Measurements from ENCODE around the gene FTSJ3.

- TF ChIP-seq CTCF (conservative IDR thresholded peaks at IDR 0.05; ENCODE audit: low read depth in 2 of 2), result no peak
- no peak; the same call in 1 of the 2 replicates for TF ChIP-seq POLR2AphosphoS5 (IDR thresholded peaks at IDR 0.05; ENCODE audit: low read depth)
- TF ChIP-seq JUNB (IDR thresholded peaks at IDR 0.05; ENCODE audit: unreplicated experiment), result no peak
- TF ChIP-seq EZH2 (IDR thresholded peaks at IDR 0.05; ENCODE audit: low read depth, unreplicated experiment), result no peak
- TF ChIP-seq CREB1 (CRISPR knock-in tag; IDR thresholded peaks at IDR 0.05; ENCODE audit: low read depth), result no peak
- no peak for TF ChIP-seq EZH2phosphoT487 (IDR thresholded peaks at IDR 0.05; ENCODE audit: unreplicated experiment)
- no peak for TF ChIP-seq ETS1 (IDR thresholded peaks at IDR 0.05)
- no peak for TF ChIP-seq STAT1 (IDR thresholded peaks at IDR 0.05; ENCODE audit: unreplicated experiment)
- TF ChIP-seq, protein P1, sequence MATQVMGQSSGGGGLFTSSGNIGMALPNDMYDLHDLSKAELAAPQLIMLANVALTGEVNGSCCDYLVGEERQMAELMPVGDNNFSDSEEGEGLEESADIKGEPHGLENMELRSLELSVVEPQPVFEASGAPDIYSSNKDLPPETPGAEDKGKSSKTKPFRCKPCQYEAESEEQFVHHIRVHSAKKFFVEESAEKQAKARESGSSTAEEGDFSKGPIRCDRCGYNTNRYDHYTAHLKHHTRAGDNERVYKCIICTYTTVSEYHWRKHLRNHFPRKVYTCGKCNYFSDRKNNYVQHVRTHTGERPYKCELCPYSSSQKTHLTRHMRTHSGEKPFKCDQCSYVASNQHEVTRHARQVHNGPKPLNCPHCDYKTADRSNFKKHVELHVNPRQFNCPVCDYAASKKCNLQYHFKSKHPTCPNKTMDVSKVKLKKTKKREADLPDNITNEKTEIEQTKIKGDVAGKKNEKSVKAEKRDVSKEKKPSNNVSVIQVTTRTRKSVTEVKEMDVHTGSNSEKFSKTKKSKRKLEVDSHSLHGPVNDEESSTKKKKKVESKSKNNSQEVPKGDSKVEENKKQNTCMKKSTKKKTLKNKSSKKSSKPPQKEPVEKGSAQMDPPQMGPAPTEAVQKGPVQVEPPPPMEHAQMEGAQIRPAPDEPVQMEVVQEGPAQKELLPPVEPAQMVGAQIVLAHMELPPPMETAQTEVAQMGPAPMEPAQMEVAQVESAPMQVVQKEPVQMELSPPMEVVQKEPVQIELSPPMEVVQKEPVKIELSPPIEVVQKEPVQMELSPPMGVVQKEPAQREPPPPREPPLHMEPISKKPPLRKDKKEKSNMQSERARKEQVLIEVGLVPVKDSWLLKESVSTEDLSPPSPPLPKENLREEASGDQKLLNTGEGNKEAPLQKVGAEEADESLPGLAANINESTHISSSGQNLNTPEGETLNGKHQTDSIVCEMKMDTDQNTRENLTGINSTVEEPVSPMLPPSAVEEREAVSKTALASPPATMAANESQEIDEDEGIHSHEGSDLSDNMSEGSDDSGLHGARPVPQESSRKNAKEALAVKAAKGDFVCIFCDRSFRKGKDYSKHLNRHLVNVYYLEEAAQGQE (IDR thresholded peaks at IDR 0.05; ENCODE audit: unreplicated experiment), result no peak
- no peak for TF ChIP-seq ZNF114 (CRISPR knock-in tag; IDR thresholded peaks at IDR 0.05)
- TF ChIP-seq ZNF331 (CRISPR knock-in tag; IDR thresholded peaks at IDR 0.05; ENCODE audit: low read depth), result no peak
- TF ChIP-seq, protein P2, sequence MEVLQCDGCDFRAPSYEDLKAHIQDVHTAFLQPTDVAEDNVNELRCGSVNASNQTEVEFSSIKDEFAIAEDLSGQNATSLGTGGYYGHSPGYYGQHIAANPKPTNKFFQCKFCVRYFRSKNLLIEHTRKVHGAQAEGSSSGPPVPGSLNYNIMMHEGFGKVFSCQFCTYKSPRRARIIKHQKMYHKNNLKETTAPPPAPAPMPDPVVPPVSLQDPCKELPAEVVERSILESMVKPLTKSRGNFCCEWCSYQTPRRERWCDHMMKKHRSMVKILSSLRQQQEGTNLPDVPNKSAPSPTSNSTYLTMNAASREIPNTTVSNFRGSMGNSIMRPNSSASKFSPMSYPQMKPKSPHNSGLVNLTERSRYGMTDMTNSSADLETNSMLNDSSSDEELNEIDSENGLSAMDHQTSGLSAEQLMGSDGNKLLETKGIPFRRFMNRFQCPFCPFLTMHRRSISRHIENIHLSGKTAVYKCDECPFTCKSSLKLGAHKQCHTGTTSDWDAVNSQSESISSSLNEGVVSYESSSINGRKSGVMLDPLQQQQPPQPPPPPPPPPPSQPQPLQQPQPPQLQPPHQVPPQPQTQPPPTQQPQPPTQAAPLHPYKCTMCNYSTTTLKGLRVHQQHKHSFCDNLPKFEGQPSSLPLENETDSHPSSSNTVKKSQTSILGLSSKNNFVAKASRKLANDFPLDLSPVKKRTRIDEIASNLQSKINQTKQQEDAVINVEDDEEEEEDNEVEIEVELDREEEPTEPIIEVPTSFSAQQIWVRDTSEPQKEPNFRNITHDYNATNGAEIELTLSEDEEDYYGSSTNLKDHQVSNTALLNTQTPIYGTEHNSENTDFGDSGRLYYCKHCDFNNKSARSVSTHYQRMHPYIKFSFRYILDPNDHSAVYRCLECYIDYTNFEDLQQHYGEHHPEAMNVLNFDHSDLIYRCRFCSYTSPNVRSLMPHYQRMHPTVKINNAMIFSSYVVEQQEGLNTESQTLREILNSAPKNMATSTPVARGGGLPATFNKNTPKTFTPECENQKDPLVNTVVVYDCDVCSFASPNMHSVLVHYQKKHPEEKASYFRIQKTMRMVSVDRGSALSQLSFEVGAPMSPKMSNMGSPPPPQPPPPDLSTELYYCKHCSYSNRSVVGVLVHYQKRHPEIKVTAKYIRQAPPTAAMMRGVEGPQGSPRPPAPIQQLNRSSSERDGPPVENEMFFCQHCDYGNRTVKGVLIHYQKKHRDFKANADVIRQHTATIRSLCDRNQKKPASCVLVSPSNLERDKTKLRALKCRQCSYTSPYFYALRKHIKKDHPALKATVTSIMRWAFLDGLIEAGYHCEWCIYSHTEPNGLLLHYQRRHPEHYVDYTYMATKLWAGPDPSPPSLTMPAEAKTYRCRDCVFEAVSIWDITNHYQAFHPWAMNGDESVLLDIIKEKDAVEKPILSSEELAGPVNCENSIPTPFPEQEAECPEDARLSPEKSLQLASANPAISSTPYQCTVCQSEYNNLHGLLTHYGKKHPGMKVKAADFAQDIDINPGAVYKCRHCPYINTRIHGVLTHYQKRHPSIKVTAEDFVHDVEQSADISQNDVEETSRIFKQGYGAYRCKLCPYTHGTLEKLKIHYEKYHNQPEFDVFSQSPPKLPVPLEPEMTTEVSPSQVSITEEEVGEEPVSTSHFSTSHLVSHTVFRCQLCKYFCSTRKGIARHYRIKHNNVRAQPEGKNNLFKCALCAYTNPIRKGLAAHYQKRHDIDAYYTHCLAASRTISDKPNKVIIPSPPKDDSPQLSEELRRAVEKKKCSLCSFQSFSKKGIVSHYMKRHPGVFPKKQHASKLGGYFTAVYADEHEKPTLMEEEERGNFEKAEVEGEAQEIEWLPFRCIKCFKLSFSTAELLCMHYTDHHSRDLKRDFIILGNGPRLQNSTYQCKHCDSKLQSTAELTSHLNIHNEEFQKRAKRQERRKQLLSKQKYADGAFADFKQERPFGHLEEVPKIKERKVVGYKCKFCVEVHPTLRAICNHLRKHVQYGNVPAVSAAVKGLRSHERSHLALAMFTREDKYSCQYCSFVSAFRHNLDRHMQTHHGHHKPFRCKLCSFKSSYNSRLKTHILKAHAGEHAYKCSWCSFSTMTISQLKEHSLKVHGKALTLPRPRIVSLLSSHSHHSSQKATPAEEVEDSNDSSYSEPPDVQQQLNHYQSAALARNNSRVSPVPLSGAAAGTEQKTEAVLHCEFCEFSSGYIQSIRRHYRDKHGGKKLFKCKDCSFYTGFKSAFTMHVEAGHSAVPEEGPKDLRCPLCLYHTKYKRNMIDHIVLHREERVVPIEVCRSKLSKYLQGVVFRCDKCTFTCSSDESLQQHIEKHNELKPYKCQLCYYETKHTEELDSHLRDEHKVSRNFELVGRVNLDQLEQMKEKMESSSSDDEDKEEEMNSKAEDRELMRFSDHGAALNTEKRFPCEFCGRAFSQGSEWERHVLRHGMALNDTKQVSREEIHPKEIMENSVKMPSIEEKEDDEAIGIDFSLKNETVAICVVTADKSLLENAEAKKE (CRISPR knock-in tag; IDR thresholded peaks at IDR 0.05), result no peak
These were observed 7.6 kb downstream of the FTSJ3 start for GRCh38 chr17:63819585-63820537.
